ENCODE measurements around the gene ABCA7.

ABCA7 gene

DNA sequence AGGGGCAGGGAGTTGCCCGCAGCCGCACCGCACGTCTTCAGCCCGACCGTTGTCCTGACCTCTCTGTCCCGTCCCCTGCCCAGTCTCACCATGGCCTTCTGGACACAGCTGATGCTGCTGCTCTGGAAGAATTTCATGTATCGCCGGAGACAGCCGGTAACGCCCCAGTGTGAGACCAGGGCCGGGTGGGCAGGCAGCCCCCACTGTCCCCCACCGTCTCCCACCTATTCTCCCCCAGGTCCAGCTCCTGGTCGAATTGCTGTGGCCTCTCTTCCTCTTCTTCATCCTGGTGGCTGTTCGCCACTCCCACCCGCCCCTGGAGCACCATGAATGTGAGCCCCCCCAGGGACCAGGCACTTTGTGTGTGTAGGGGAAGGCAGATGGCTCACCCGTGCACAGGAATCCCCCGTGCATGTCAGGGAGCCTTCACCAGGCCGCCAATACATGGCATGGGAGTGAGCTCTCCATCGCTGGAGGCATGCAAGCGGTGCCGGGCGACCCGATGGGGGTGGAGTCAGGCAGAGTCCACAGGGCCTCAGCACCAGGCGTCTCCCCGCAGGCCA is 1.4 kb downstream of the ABCA7 start:
- DNase-seq = no peak

DNA sequence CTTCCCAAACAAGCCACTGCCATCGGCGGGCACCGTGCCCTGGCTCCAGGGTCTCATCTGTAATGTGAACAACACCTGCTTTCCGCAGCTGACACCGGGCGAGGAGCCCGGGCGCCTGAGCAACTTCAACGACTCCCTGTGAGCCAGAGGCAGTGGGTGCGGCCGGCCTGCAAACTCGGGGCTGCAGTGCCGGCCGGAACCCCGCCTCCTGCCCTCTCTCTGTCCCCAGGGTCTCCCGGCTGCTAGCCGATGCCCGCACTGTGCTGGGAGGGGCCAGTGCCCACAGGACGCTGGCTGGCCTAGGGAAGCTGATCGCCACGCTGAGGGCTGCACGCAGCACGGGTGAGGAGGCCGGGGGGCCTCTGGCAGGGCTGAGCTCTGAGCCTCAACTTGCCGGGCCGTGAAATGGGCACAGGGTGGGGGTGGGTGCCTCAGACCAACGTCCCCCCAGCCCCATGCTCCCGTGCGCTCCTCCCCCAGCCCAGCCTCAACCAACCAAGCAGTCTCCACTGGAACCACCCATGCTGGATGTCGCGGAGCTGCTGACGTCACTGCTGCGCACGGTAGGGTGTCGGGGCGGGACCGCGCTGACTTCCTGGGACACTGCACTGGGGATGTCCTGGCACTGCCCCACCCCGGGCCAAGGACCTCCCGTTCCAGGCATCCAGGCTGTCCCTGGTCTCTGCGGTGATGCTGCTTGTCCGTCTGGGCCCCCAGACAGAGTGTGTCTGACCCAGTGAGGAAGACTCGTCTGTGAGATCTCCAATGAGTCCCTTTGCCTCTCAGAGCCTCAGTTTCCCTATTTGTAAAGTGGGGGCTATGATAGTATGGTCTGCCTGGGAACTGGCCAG is 2.2 kb downstream of the ABCA7 start:
- no peak for DNase-seq

DNA sequence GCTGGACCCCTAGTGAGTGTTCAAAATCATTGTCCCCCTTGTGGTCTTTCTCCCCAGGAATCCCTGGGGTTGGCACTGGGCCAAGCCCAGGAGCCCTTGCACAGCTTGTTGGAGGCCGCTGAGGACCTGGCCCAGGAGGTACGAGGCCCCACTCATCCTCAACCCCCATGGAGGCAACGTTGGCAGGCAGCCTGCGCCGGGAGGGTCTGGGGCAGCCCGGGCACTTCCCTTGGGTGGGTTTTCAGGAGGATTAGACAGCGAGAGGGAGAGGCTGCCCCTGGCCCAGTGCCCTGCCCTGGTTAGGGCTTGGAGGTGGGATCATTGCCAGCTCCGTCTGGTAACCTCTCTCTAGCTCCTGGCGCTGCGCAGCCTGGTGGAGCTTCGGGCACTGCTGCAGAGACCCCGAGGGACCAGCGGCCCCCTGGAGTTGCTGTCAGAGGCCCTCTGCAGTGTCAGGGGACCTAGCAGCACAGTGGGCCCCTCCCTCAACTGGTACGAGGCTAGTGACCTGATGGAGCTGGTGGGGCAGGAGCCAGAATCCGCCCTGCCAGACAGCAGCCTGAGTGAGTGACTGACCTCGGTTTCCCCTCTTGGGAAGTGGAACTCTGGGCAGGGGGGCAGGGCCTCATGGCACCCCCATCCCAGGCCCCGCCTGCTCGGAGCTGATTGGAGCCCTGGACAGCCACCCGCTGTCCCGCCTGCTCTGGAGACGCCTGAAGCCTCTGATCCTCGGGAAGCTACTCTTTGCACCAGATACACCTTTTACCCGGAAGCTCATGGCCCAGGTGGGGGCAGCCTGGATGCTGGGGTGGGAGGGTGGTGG is 3.0 kb downstream of the ABCA7 start:
- no peak for DNase-seq

DNA sequence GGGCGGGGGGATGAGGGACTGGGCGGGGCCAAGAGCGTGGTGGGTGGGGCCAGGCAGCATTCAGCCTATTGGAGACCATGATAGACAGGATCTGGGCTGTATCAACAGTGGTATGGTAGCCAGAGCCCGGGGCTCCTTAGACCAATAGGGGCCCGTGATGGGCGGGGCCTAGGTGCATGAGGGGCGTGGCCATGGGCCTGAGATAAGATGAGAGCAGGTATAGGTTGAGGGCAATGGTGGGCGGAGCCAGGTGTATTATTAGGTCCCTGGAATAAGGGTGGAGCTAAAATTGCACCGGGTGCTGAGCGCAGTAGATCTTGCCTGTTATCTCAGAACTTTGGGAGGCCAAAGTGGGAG is 5.3 kb downstream of the ABCA7 start:
- peak; percentile 87 for DNase-seq

DNA sequence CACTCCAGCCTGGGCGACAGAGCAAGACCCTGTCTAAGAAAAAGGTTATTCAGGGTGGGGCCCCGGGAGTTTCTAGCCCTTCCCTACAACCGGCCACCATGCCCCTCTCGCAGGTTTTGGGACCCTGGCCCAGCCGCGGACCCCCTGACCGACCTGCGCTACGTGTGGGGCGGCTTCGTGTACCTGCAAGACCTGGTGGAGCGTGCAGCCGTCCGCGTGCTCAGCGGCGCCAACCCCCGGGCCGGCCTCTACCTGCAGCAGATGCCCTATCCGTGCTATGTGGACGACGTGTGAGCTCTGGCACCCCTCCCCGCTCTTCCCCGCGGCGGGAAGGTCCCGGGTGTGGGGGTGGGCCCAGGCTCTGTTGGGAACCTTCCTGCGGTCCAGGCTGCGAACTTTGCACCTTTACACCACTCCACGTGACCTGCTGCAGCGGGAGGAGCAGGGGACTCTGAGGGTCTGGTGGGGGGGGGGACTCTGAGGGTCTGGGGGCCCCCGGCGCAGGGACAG is 6.3 kb downstream of the ABCA7 start:
- no peak for DNase-seq

DNA sequence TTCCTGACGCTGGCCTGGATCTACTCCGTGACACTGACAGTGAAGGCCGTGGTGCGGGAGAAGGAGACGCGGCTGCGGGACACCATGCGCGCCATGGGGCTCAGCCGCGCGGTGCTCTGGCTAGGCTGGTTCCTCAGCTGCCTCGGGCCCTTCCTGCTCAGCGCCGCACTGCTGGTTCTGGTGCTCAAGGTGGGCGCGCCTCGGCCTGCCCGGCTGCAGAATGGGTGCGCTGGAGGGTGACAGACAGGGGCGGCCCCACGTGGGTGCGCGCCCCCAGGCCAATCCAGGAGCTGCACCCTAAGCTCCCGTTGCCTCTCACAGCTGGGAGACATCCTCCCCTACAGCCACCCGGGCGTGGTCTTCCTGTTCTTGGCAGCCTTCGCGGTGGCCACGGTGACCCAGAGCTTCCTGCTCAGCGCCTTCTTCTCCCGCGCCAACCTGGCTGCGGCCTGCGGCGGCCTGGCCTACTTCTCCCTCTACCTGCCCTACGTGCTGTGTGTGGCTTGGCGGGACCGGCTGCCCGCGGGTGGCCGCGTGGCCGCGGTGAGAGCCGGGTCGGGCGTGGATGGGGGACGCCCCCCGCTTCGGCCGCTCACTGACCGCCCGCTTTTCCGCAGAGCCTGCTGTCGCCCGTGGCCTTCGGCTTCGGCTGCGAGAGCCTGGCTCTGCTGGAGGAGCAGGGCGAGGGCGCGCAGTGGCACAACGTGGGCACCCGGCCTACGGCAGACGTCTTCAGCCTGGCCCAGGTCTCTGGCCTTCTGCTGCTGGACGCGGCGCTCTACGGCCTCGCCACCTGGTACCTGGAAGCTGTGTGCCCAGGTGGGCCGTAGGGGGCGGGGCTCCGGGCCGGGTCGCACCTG is 7.2 kb downstream of the ABCA7 start:
- DNase-seq = peak; percentile 59

DNA sequence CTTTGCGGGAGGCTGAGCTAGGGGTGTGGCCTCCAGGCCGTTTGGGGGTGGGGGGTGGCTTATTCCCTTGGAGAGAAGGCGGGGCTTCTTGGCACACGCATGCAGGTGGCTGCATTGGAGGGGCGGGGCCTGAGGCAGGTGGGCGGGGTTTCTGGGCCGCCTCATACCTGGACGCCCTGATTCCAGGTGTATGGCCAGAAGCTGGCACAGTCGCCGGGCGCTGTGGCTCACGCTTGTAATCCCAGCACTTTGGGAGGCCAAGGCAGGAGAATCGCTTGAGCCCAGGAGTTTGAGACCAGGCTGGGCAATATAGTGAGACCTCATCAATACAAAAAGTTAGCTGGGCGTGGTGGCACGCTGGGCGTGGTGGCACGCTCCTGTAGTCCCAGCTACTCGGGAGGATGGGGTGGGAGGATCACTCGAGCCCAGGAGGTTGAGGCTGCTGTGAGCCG is 7.8 kb downstream of the ABCA7 start:
- no peak for DNase-seq

DNA sequence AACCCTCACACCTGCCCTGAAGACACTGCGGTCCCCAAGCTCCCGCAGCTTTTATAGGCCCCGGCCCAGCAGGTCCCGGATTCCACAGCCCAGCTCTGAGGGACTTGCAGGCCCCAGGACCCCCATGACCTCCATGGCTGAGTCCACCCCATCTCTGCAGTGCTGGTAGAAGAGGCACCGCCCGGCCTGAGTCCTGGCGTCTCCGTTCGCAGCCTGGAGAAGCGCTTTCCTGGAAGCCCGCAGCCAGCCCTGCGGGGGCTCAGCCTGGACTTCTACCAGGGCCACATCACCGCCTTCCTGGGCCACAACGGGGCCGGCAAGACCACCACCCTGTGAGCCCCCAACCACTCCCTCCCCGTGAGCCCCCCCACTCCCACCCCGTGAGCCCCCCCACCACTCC is 9.2 kb downstream of the ABCA7 start:
- DNase-seq = no peak

DNA sequence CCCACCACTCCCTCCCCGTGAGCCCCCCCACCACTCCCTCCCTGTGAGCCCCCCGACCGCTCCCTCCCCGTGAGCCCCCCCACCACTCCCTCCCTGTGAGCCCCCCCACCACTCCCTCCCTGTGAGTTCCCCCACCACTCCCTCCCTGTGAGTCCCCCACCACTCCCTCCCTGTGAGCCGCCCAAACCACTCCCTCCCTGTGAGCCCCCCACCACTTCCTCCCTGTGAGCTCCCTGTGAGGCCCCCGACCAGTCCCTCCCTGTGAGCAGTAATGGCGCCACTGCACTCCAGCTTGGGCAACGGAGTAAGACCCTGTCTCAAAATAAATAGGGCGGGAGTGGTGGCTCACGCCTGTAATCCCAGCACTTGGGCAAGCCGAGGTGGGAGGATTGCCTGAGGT is 9.9 kb downstream of the ABCA7 start:
- peak; percentile 37 for DNase-seq

DNA sequence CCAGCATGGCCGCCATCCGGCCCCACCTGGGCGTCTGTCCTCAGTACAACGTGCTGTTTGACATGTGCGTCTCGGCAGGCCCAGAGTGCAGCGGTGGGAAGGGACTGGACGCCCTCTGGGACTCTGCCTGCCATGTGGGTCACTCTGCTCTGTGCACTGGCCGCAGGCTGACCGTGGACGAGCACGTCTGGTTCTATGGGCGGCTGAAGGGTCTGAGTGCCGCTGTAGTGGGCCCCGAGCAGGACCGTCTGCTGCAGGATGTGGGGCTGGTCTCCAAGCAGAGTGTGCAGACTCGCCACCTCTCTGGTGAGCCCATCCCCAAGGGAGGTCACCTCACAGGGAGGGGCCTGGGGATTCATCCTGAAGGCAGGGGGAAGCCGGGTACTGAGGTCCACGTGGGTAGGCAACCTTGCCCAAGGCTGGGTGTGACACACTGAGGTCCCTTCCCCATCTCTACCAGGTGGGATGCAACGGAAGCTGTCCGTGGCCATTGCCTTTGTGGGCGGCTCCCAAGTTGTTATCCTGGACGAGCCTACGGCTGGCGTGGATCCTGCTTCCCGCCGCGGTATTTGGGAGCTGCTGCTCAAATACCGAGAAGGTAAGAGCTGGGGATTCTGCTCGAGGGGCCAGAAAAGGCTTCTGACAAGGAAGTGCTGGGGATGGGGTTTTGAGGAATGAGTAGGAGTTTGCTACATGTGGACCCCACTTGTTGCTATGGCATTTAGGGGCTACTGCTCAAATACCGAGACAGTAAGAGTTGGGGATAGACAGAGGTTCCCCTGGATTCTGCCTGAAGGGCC is 11.3 kb downstream of the ABCA7 start:
- no peak for DNase-seq

DNA sequence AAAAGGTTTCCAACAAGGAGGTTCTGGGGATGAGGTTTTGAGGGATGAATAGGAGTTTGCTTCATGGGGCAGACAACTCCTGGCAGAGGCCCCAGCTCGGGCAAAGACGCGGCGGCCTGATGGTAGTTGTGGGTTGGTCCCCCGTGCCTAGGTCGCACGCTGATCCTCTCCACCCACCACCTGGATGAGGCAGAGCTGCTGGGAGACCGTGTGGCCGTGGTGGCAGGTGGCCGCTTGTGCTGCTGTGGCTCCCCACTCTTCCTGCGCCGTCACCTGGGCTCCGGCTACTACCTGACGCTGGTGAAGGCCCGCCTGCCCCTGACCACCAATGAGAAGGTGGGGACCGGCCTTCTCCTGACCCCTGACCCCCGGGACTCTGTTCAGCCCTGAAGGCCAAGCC is 11.9 kb downstream of the ABCA7 start:
- no peak for DNase-seq

DNA sequence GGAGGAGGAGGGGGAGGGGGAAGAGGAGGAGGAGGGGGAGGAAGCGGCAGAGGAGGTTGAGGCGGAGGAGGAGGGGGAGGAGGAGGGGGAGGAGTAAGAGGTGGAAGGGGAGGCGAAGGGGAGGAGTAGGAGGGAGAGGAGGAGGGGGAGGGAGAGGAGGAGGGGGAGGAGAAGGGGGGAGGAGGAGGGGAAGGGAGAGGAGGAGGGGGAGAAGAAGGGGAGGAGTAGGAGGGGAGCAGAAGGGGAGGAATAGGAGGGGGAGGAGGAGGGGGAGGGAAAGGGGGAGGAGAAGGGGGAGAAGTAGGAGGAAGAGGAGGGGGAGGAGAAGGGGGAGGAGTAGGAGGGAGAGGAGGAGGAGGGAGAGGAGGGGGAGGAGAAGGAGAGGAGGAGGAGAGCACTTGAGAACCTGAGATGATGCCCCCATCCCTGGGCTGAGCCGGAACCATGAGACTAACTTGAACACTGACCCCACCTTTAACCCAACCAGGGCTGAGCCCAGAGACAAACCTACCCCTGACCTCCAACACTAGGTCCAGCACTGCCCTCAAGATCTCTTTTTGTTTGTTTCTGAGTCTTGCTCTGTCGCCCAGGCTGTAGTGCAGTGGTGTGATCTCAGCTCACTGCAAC is 12.6 kb downstream of the ABCA7 start:
- DNase-seq = no peak

DNA sequence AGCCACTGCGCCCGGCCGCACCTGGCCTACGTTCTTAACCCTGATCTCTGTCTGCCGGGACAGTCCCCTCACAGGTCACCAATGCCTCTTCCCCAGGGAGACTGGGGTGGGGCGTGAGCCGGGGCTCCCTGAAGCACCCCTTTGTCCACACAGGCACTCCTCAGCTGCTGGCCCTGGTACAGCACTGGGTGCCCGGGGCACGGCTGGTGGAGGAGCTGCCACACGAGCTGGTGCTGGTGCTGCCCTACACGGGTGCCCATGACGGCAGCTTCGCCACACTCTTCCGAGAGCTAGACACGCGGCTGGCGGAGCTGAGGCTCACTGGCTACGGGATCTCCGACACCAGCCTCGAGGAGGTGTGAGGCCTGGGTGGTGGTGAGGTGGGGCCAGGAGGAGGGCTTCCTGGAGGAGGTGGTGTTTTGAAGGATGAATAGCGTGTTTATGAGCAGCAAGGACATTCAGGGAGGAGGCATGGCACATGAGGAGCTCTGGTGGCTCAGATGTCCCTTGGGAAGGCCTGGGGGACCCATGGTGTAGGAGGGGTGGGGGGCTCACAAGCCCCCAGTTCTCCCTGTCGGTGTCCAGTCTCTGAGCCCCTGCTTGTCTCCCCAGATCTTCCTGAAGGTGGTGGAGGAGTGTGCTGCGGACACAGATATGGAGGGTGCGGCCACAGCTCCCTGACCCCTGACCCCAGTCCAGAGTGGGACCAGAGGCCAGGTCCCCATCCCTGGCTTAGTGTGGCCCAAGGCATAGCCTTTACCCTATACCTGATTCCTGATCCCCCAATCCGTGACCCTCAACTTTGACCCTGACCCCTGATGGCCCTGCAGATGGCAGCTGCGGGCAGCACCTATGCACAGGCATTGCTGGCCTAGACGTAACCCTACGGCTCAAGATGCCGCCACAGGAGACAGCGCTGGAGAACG is 13.5 kb downstream of the ABCA7 start:
- DNase-seq = no peak

DNA sequence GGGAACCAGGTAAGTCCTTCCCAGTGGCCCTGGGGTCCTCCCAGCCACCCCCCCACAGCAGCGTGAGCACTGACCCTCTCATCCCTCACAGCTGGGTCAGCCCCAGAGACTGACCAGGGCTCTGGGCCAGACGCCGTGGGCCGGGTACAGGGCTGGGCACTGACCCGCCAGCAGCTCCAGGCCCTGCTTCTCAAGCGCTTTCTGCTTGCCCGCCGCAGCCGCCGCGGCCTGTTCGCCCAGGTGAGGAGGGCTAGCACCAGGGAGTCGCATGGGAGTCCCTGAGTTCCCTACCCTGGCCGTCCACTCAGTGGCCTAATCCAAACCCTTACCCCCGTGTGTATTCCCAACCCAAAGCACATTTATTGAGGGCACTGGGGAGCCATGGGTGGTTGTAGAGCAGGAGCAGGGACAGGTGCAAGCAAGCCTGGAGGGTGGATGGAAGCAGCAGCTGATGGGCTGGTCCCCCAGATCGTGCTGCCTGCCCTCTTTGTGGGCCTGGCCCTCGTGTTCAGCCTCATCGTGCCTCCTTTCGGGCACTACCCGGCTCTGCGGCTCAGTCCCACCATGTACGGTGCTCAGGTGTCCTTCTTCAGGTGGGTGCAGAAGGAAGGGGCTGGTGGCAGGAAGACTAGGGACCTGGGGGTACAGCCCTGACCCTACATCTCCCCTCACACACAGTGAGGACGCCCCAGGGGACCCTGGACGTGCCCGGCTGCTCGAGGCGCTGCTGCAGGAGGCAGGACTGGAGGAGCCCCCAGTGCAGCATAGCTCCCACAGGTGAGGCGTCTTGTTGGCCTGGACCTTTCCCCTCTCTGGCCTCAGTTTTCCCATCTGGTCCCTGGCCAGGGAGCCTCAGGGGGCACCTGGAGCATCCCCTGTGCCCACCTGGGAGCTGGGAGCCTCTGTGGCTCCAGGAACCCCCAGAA is 14.5 kb downstream of the ABCA7 start:
- no peak for DNase-seq

DNA sequence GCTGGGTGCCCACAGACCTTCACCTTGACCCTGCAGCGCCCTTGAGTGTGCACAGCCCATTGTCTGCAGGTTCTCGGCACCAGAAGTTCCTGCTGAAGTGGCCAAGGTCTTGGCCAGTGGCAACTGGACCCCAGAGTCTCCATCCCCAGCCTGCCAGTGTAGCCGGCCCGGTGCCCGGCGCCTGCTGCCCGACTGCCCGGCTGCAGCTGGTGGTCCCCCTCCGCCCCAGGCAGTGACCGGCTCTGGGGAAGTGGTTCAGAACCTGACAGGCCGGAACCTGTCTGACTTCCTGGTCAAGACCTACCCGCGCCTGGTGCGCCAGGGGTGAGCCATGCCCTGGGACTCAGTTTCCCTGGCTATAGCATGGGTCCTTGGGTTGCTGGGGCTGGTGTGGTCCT is 15.1 kb downstream of the ABCA7 start:
- no peak for DNase-seq

DNA sequence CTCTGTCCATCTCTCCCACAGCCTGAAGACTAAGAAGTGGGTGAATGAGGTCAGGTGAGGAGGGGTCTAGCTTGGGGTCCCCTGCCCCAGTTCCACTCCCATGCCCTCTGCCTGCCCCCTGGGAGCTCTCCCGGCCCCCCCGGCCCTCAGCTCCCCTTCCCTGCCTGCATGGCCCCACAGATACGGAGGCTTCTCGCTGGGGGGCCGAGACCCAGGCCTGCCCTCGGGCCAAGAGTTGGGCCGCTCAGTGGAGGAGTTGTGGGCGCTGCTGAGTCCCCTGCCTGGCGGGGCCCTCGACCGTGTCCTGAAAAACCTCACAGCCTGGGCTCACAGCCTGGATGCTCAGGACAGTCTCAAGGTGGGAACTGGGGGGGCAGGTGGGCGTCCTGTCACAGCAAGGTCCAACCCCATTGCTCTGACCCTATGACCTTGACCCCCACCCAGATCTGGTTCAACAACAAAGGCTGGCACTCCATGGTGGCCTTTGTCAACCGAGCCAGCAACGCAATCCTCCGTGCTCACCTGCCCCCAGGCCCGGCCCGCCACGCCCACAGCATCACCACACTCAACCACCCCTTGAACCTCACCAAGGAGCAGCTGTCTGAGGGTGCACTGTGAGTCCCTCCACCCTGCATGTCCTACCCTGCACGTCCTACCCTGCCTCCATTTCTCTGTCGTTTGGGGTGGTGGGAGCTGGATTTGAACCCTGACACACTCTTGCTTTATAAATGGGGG is 16.1 kb downstream of the ABCA7 start:
- no peak for DNase-seq

DNA sequence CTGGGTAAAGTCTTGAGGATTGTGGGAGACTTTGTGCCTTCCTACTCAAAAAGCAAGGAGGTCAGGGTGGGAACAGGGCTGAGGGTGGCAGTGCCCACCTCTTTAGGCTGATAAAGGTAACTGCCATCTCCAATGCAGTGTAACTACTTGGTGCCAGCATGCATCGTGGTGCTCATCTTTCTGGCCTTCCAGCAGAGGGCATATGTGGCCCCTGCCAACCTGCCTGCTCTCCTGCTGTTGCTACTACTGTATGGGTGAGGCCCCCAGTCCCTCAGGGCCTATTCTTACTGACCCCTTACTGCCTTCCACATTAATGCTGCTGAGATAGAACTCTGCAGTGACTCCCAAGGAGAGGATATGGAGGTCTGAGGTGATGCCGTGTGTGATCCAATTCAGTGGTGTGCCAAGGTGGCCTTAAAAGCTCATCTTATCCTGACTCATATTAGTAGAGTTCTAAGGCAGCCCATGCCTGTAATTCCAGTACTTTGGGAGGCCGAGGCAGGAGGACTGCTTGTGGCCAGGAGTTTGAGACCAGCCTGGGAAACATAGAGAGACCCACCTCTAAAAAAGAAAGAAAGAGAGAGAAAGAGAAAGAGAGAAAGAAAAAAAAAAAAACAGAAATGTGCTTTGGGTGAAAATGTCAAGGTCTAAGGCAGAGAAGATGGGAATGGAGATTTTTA is 17.4 kb downstream of the ABCA7 start:
- DNase-seq = peak; percentile 77

DNA sequence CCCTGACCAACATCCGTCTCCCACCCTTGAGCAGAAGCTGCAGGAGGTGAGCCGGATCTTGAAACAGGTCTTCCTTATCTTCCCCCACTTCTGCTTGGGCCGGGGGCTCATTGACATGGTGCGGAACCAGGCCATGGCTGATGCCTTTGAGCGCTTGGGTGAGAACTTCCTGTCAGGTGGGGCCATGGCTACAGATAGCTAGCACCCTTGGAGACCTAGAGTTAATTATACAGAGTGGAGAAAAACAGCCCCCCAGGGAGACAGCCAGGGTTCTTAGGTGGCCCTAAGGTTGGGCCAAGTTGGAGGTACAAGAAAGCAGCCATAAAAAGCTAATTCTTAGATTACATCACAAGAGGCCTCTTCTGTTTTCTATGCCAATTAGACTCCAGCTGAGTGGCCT is 18.2 kb downstream of the ABCA7 start:
- DNase-seq = no peak

Data from hematopoietic multipotent progenitor cell treated with erythropoietin and hydrocortisone succinate and interleukin-3 and kit ligand, for 4 days (in vitro differentiated cells).